Ammon's horn (tissue), 1 donor: ENCODE measurements around the gene KCNAB1.
"Not testable (repeated sequence)": the region's sequence is repeated elsewhere in the genome, so short reads cannot be mapped to it uniquely, and the experiment has no call there.

Experiments used
- DNase-seq: peaks from one replicate; pipeline ENCODE4 v3.0.0-alpha.2; 2016; ENCODE audit warnings: low spot score

KCNAB1 gene

GRCh38 chr3:156218353-156218744 lies 98.0 kb downstream of the KCNAB1 start:
- no peak for DNase-seq

- not testable (repeated sequence) for DNase-seq
Observed at GRCh38 chr3:156222381-156222780, 102.0 kb downstream of the KCNAB1 start.

GRCh38 chr3:156224046-156224445 lies 103.7 kb downstream of the KCNAB1 start:
- DNase-seq = not testable (repeated sequence)

GRCh38 chr3:156226676-156227420 lies 106.5 kb downstream of the KCNAB1 start:
- no peak for DNase-seq

GRCh38 chr3:156227704-156228103 lies 107.3 kb downstream of the KCNAB1 start:
- no peak for DNase-seq

GRCh38 chr3:156230278-156230900 lies 110.0 kb downstream of the KCNAB1 start:
- DNase-seq = no peak

- not testable (repeated sequence) for DNase-seq
Observed at GRCh38 chr3:156231221-156231620, 110.8 kb downstream of the KCNAB1 start.

GRCh38 chr3:156233876-156234275 lies 113.5 kb downstream of the KCNAB1 start:
- DNase-seq = no peak

GRCh38 chr3:156236556-156237260 lies 116.3 kb downstream of the KCNAB1 start:
- no peak for DNase-seq

- no peak for DNase-seq
Observed at GRCh38 chr3:156240642-156241041, 120.3 kb downstream of the KCNAB1 start.

GRCh38 chr3:156246961-156247725 lies 126.8 kb downstream of the KCNAB1 start:
- DNase-seq = peak; percentile 17

- DNase-seq = no peak
Observed at GRCh38 chr3:156250550-156250949, 130.2 kb downstream of the KCNAB1 start.

GRCh38 chr3:156251424-156251823 lies 131.0 kb downstream of the KCNAB1 start:
- no peak for DNase-seq

GRCh38 chr3:156252656-156253055 lies 132.3 kb downstream of the KCNAB1 start:
- no peak for DNase-seq

- no peak for DNase-seq
Observed at GRCh38 chr3:156253150-156253549, 132.8 kb downstream of the KCNAB1 start.

- DNase-seq = no peak
Observed at GRCh38 chr3:156256256-156256655, 135.9 kb downstream of the KCNAB1 start.

GRCh38 chr3:156256945-156257344 lies 136.6 kb downstream of the KCNAB1 start:
- DNase-seq = no peak

- no peak for DNase-seq
Observed at GRCh38 chr3:156258301-156258700, 137.9 kb downstream of the KCNAB1 start.

GRCh38 chr3:156259896-156260295 lies 139.5 kb downstream of the KCNAB1 start:
- DNase-seq = no peak

GRCh38 chr3:156260331-156260730 lies 140.0 kb downstream of the KCNAB1 start:
- no peak for DNase-seq

GRCh38 chr3:156264771-156265170 lies 144.4 kb downstream of the KCNAB1 start:
- DNase-seq = no peak

GRCh38 chr3:156271508-156271907 lies 151.1 kb downstream of the KCNAB1 start:
- no peak for DNase-seq
